ENCODE results near the gene NFE2L3.

NFE2L3 gene

GRCh38 chr7:26167303-26167934 is 15.4 kb downstream of the NFE2L3 start:
- Histone ChIP-seq H3K4me1 (ENCODE audit: low read length) (peaks cover 25% of the 10 kb centered on the region), H3K27me3 (ENCODE audit: low read depth, low read length) (no peaks in the 10 kb centered on the region), H3K4me3 (ENCODE audit: low read length) (peak overlapping the region; percentile 57), H3K79me2 (ENCODE audit: low read length) (peaks cover 80% of the 10 kb centered on the region), H4K20me1 (ENCODE audit: insufficient read depth, low read length) (peaks cover 9% of the 10 kb centered on the region; the same call in 1 of the 2 replicates), H3K27ac (ENCODE audit: low read length) (peak overlapping the region; percentile 98), H3K9me3 (ENCODE audit: insufficient read depth, low read length) (no peaks in the 10 kb centered on the region), H3K4me2 (ENCODE audit: low read length) (peak overlapping the region; percentile 80), H2AFZ (ENCODE audit: low read depth, low read length) (no peak overlapping the region), H3K9ac (ENCODE audit: low read length) (peak overlapping the region; percentile 67), H3K36me3 (replicated peaks; ENCODE audit: low read depth, low read length) (peaks cover 18% of the 10 kb centered on the region)
- TF ChIP-seq EZH2phosphoT487 (IDR thresholded peaks at IDR 0.05; ENCODE audit: low read depth) (no peak), CTCF (IDR thresholded peaks at IDR 0.05; ENCODE audit: low read depth, low read length) (no peak)

GRCh38 chr7:26168458-26169023 is 16.5 kb downstream of the NFE2L3 start:
- Histone ChIP-seq H3K4me1 (ENCODE audit: low read length) (peaks cover 25% of the 10 kb centered on the region), H3K79me2 (ENCODE audit: low read length) (peaks cover 80% of the 10 kb centered on the region), H3K9me3 (ENCODE audit: insufficient read depth, low read length) (no peaks in the 10 kb centered on the region), H3K36me3 (replicated peaks; ENCODE audit: low read depth, low read length) (peaks cover 18% of the 10 kb centered on the region), H3K9ac (ENCODE audit: low read length) (no peak overlapping the region), H3K4me2 (ENCODE audit: low read length) (no peak overlapping the region), H2AFZ (ENCODE audit: low read depth, low read length) (no peak overlapping the region), H3K27ac (ENCODE audit: low read length) (no peak overlapping the region), H3K4me3 (ENCODE audit: low read length) (no peak overlapping the region), H3K27me3 (ENCODE audit: low read depth, low read length) (no peaks in the 10 kb centered on the region), H4K20me1 (ENCODE audit: insufficient read depth, low read length) (peaks cover 9% of the 10 kb centered on the region; the same call in 1 of the 2 replicates)
- TF ChIP-seq EZH2phosphoT487 (IDR thresholded peaks at IDR 0.05; ENCODE audit: low read depth), result no peak
- no peak for TF ChIP-seq CTCF (IDR thresholded peaks at IDR 0.05; ENCODE audit: low read depth, low read length)

- Histone ChIP-seq H3K27ac (ENCODE audit: low read length) (no peak overlapping the region), H3K27me3 (ENCODE audit: low read depth, low read length) (no peaks in the 10 kb centered on the region), H3K9me3 (ENCODE audit: insufficient read depth, low read length) (no peaks in the 10 kb centered on the region), H3K79me2 (ENCODE audit: low read length) (peaks cover 87% of the 10 kb centered on the region), H3K4me1 (ENCODE audit: low read length) (peaks cover 25% of the 10 kb centered on the region), H3K36me3 (replicated peaks; ENCODE audit: low read depth, low read length) (peaks cover 18% of the 10 kb centered on the region), H3K9ac (ENCODE audit: low read length) (no peak overlapping the region), H4K20me1 (ENCODE audit: insufficient read depth, low read length) (peaks cover 9% of the 10 kb centered on the region; the same call in 1 of the 2 replicates), H3K4me2 (ENCODE audit: low read length) (no peak overlapping the region), H3K4me3 (ENCODE audit: low read length) (no peak overlapping the region), H2AFZ (ENCODE audit: low read depth, low read length) (no peak overlapping the region)
- TF ChIP-seq CTCF (IDR thresholded peaks at IDR 0.05; ENCODE audit: low read depth, low read length), result no peak
Observed at GRCh38 chr7:26169271-26169670, 17.3 kb downstream of the NFE2L3 start.

- H3K4me2 ChIP-seq (ENCODE audit: low read length), result no peak overlapping the region
- TF ChIP-seq EZH2phosphoT487 (IDR thresholded peaks at IDR 0.05; ENCODE audit: low read depth), result no peak
- TF ChIP-seq CTCF (IDR thresholded peaks at IDR 0.05; ENCODE audit: low read depth, low read length), result no peak
- H2AFZ ChIP-seq (ENCODE audit: low read depth, low read length), result no peak overlapping the region
- H3K4me3 ChIP-seq (ENCODE audit: low read length), result no peak overlapping the region
- no peaks in the 10 kb centered on the region for H3K9me3 ChIP-seq (ENCODE audit: insufficient read depth, low read length)
- peaks cover 9% of the 10 kb centered on the region; the same call in 1 of the 2 replicates for H4K20me1 ChIP-seq (ENCODE audit: insufficient read depth, low read length)
- peaks cover 18% of the 10 kb centered on the region for H3K36me3 ChIP-seq (replicated peaks; ENCODE audit: low read depth, low read length)
- peaks cover 24% of the 10 kb centered on the region for H3K4me1 ChIP-seq (ENCODE audit: low read length)
- no peak overlapping the region for H3K9ac ChIP-seq (ENCODE audit: low read length)
- peaks cover 90% of the 10 kb centered on the region for H3K79me2 ChIP-seq (ENCODE audit: low read length)
- H3K27ac ChIP-seq (ENCODE audit: low read length), result no peak overlapping the region
- no peaks in the 10 kb centered on the region for H3K27me3 ChIP-seq (ENCODE audit: low read depth, low read length)
Observed at GRCh38 chr7:26170663-26171062, 18.7 kb downstream of the NFE2L3 start.

Data from OCI-LY3 (cell line).